ENCODE measurements around the gene KCNQ1.

The KCNQ1 gene

DNA sequence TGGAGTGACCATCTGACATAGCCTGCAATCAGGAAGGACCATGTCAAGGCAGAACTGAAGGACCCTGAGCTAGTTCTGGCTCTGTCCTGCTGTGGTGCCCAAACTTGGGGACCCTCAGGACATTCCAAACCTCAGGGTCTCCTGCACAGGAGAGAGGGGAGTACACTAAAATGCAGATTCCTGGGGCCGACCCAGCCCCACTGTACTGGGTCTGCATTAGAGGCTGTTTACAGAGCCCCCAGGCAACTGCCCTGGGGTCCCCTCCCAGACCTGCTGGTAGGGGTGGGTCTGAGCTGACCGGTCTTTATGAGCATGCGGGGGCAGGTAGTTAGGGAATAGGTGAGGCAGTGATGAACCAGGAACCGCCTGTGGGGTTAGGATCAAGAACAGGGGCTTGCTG lies 7.3 kb upstream of the KCNQ1 start:
- DNase-seq (ENCODE audit: insufficient read length, low spot score) (no peak), FAIRE-seq (no peak)
- TF ChIP-seq, protein P1, sequence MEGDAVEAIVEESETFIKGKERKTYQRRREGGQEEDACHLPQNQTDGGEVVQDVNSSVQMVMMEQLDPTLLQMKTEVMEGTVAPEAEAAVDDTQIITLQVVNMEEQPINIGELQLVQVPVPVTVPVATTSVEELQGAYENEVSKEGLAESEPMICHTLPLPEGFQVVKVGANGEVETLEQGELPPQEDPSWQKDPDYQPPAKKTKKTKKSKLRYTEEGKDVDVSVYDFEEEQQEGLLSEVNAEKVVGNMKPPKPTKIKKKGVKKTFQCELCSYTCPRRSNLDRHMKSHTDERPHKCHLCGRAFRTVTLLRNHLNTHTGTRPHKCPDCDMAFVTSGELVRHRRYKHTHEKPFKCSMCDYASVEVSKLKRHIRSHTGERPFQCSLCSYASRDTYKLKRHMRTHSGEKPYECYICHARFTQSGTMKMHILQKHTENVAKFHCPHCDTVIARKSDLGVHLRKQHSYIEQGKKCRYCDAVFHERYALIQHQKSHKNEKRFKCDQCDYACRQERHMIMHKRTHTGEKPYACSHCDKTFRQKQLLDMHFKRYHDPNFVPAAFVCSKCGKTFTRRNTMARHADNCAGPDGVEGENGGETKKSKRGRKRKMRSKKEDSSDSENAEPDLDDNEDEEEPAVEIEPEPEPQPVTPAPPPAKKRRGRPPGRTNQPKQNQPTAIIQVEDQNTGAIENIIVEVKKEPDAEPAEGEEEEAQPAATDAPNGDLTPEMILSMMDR (IDR thresholded peaks at IDR 0.05; ENCODE audit: insufficient read depth, missing control alignments) = no peak

DNA sequence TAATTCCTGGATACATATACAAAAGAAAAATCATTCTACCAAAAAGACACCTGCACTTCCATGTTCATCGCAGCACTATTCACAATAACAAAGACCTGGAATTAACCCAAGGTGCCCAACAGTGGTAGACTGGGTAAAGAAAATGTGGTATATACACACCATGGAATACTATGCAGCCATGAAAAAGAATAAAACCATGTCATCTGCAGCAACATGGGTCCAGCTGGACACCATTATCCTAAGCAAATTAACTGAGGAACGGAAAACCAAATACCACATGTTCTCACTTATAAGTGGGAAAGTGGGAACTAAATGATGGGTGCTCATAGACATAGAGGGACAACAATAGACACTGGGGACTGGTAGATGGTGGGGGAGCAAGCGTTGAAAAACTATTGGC lies 5.0 kb upstream of the KCNQ1 start:
- DNase-seq (ENCODE audit: insufficient read length, low spot score) (no peak), FAIRE-seq (no peak)
- TF ChIP-seq, protein P1 (IDR thresholded peaks at IDR 0.05; ENCODE audit: insufficient read depth, missing control alignments) = no peak

DNA sequence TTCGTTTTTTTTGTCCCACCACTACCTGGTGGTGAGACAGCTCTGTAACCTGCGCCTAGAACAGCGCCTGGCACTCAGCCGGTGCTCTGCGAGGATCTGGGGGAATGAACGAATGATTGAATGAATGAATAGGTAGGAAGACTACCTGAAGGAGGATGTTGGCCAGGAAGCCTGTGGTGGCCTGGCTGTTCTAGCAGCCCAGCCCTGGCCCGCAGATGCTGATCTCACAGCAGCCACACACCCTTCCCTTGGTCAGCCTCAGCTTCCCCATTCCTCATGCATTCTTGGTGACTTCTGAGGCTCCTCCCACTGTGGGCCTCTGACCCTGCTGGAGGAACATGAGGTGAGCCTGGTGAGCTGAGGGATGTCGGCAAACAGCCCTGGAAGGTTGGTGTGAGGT lies 4.2 kb upstream of the KCNQ1 start:
- TF ChIP-seq, protein P1 (IDR thresholded peaks at IDR 0.05; ENCODE audit: insufficient read depth, missing control alignments) = no peak
- DNase-seq (ENCODE audit: insufficient read length, low spot score) (no peak), FAIRE-seq (no peak)

DNA sequence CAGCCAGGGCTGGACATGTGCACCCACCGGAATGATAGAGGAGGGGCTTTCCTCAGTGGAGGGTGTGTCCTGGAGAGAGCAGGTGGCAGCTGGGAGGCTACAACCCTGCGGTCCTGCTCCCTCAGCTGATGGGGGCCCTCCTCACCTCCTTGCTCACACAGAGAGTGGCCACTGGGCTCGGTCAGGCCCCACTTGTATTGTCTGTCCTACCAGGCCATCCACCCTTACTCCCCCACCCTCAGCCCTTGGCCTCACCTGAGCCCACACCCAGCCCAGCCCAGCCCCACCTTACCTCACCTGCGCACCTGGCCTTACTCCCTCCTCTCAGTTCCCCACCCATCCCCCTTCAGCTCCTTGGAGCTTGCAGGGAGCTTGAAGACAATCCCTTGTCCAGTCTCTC lies 3.6 kb upstream of the KCNQ1 start:
- FAIRE-seq (no peak), DNase-seq (ENCODE audit: insufficient read length, low spot score) (no peak)
- TF ChIP-seq, protein P1 (IDR thresholded peaks at IDR 0.05; ENCODE audit: insufficient read depth, missing control alignments) = no peak

DNA sequence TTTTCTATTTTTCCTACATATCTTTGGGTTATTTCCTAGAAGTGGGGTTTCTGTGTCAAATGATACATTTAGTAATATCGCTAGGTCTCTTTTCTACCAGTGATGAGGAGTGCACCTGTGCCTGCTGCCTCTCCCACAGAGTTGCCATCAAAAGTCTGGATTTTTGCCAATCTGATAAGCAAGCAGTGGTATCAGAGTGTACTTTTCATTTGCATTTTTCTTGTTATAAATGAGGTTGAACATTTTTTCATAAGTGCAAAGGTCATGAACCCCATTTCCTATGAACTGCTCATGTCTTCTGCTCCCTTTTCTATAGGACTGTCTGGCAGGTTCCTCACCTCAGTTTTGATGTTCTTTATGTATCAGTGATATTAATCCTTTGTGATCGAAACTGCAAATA lies 2.2 kb upstream of the KCNQ1 start:
- TF ChIP-seq, protein P1 (IDR thresholded peaks at IDR 0.05; ENCODE audit: insufficient read depth, missing control alignments) = no peak
- FAIRE-seq (no peak), DNase-seq (ENCODE audit: insufficient read length, low spot score) (no peak)

DNA sequence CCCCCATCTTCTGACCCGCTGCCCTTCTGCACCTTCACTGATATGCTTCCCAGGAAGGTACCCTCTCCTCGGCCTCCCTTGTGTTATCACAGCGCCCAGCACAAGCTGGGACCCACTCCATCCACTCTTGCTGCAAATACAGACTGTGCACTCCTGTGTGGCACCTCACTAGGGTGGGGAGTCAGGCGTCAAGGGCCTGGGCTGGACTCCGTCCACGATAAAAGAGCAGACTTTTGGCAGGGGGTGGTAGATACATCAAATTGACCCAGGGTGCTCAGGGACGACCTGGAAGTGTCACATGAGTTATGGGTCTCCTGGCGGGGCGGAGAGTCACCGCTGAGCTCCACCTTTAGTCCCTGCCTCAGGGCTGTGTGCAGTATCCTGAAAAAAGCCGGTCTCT lies 1.4 kb upstream of the KCNQ1 start:
- FAIRE-seq (no peak), DNase-seq (ENCODE audit: insufficient read length, low spot score) (no peak)
- TF ChIP-seq, protein P1 (IDR thresholded peaks at IDR 0.05; ENCODE audit: insufficient read depth, missing control alignments) = no peak

DNA sequence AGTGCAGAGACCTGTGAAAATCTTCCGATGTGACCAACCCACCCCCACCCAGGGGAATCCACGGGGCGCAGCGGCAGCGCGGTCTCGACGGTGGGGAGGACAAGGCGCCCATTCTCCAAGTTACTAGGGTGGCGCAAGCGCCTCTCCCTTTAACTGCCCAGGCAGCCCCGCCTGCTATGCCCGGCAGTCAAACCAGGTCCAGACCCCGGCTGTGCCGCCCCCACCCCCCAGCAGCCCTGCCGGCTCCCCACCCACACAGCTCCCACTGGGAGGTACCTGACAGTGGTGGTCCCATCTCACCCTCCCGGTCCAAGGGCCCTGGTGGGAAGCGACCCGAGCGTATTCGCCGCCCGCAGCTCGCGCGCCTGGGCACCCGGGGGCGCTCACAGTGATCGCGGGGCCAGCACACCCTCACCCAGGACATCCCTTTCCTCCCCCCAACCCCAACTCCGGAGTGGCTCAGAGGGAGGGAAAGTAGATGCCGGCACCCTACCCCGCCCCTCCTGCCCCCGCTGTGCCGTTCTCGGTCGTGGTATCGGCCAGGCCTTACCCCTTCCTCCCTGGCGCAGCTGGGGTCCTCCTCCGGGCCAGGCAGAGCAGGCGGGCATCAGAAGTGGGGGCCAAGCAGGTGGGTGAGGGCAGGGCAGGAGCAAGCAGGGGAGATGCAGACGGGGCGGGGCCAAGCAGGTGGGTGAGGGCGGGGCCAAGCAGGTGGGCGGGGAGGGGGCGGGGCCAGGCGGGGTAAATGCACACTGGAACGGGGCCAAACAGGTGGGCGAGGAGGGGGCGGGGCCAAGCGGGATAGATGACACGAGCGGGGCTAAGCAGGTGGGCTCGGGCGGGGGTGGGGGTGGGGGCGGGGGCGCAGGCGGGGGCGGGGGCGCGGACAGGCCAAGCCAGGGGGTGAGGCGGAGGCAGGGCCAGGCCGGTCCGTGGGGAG lies 657 bp upstream of the KCNQ1 start, which contains the start of gene TRPM5:
TSS of gene TRPM5 (minus strand) at position 634 of the 940 bp plus-strand sequence. CDS start 21,478 bp downstream, outside the sequence.
- no peak for FAIRE-seq
- TF ChIP-seq, protein P1 (IDR thresholded peaks at IDR 0.05; ENCODE audit: insufficient read depth, missing control alignments) = no peak
- DNase-seq (ENCODE audit: insufficient read length, low spot score) = no peak
